Endothelial cell (in vitro differentiated cells): Measurements from ENCODE around the gene CAMKMT. TPM values are rescaled to one million over a fixed set of nuclear protein-coding genes. Genes with fewer than 3 reads are reported as not detected.

Experiments
- DNase-seq: peaks from one replicate; pipeline ENCODE4 v3.0.0; 2021; ENCODE audit warnings: low spot score
- H3K27ac Mint-ChIP-seq: one replicate; pipeline ENCODE4 v1.8.0; 2021; ENCODE audit warnings: mixed read lengths, inconsistent platforms; ENCODE audit not compliant: unreplicated experiment
- H3K27me3 Mint-ChIP-seq: one replicate; pipeline ENCODE4 v1.8.0; 2021; ENCODE audit warnings: mild to moderate bottlenecking, moderate library complexity, mixed read lengths, inconsistent platforms; ENCODE audit not compliant: unreplicated experiment
- H3K36me3 Mint-ChIP-seq: one replicate; pipeline ENCODE4 v1.8.0; 2021; ENCODE audit warnings: mild to moderate bottlenecking, low read depth, mixed read lengths, inconsistent platforms; ENCODE audit not compliant: unreplicated experiment
- H3K4me1 Mint-ChIP-seq: one replicate; pipeline ENCODE4 v1.8.0; 2021; ENCODE audit warnings: mild to moderate bottlenecking, mixed read lengths, inconsistent platforms; ENCODE audit not compliant: unreplicated experiment
- H3K4me3 Mint-ChIP-seq: one replicate; pipeline ENCODE4 v1.8.0; 2021; ENCODE audit warnings: mild to moderate bottlenecking, mixed read lengths, inconsistent platforms; ENCODE audit not compliant: unreplicated experiment
- H3K9me3 Mint-ChIP-seq: one replicate; pipeline ENCODE4 v1.8.0; 2021; ENCODE audit warnings: mixed read lengths, inconsistent platforms; ENCODE audit not compliant: unreplicated experiment
- total RNA-seq: library from RNA; stranded (reverse); fragmentation: NEBNext Ultra II Directional; extraction: Animal tissue kit (Norgen Biotek cat#: 25700); gene quantifications from one replicate; pipeline ENCODE4 v1.2.1, GENCODE V29; 2021; ENCODE audit not compliant: unreplicated experiment
- TF ChIP-seq, protein P1 (sequence below): fragments of 200-600 bp; sonication (generic); IDR thresholded peaks from one replicate; pipeline ENCODE4 v1.5.0; 2021; ENCODE audit warnings: antibody characterized with exemption; ENCODE audit not compliant: unreplicated experiment

CAMKMT gene
- total RNA-seq, 1 donor from 2014 or later: 8.4 TPM

DNA sequence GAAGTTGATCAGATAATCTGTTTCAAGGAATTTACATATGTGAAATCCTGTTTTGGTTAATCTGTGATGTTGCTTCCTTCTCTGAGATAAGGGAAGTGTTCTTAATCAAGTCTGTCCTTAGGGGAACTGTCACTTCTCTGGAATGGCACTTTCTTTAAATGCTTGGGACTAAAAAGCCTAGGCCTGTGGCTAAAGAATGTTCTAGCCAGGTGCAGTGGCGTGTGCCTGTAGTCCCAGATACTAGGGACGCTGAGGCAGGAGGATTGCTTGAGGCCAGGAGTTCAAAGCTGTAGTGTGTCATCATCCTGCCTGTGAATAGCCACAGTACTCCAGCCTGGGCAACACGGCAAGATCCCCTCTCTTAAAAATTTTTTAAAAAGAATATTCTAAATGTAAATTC, 362.2 kb downstream of the CAMKMT start:
- DNase-seq: no peak
- TF ChIP-seq, protein P1, sequence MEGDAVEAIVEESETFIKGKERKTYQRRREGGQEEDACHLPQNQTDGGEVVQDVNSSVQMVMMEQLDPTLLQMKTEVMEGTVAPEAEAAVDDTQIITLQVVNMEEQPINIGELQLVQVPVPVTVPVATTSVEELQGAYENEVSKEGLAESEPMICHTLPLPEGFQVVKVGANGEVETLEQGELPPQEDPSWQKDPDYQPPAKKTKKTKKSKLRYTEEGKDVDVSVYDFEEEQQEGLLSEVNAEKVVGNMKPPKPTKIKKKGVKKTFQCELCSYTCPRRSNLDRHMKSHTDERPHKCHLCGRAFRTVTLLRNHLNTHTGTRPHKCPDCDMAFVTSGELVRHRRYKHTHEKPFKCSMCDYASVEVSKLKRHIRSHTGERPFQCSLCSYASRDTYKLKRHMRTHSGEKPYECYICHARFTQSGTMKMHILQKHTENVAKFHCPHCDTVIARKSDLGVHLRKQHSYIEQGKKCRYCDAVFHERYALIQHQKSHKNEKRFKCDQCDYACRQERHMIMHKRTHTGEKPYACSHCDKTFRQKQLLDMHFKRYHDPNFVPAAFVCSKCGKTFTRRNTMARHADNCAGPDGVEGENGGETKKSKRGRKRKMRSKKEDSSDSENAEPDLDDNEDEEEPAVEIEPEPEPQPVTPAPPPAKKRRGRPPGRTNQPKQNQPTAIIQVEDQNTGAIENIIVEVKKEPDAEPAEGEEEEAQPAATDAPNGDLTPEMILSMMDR: no peak
- H3K27me3 Mint-ChIP-seq: no peaks in the 10 kb centered on the region
- H3K4me1 Mint-ChIP-seq: no peaks in the 10 kb centered on the region
- no peaks in the 10 kb centered on the region for H3K36me3 Mint-ChIP-seq
- no peaks in the 10 kb centered on the region for H3K9me3 Mint-ChIP-seq
- H3K4me3 Mint-ChIP-seq: no peak overlapping the region
- H3K27ac Mint-ChIP-seq: no peak overlapping the region

DNA sequence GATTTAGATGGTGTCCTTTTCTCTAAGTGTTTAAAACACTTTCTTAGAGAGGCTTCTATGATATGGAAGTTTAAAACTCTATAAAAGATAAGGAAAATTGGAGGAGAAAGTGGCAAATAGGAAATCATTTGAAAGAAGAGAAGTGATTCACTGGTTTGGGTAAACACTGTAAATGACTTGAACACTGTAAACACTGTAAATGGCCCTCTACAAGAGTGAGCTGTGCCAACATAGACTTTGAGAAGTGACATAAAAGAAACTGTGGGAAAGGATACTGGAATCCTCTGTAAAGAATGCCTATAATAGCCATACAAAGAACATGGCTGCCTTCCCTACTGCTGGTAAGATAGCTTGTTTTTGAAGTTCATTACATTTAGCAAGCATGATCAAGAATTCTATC, 368.8 kb downstream of the CAMKMT start:
- no peaks in the 10 kb centered on the region for H3K27me3 Mint-ChIP-seq
- no peak overlapping the region for H3K4me3 Mint-ChIP-seq
- H3K9me3 Mint-ChIP-seq: no peaks in the 10 kb centered on the region
- no peaks in the 10 kb centered on the region for H3K4me1 Mint-ChIP-seq
- TF ChIP-seq, protein P1: no peak
- no peaks in the 10 kb centered on the region for H3K36me3 Mint-ChIP-seq
- H3K27ac Mint-ChIP-seq: no peak overlapping the region
- no peak for DNase-seq

DNA sequence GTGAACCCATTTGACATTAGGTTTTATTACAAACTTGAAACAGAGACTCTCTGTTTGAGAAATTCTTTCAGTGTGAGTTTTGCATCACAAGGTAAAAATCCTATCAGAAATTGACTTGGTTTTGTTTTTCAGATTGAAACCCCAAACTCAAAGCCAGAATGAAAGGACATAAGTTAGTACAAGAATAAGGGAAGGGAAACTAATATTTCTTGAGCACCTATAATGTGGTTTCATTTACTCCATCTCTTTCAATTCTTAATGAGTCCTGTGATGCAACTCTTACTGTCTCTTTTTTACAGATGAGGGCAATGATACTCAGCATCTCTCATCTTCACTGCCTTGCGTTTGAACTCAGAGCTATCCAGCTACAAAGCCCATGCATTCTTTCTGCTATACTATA, 369.8 kb downstream of the CAMKMT start:
- no peaks in the 10 kb centered on the region for H3K4me1 Mint-ChIP-seq
- no peaks in the 10 kb centered on the region for H3K36me3 Mint-ChIP-seq
- no peak for DNase-seq
- TF ChIP-seq, protein P1: no peak
- H3K27me3 Mint-ChIP-seq: no peaks in the 10 kb centered on the region
- H3K27ac Mint-ChIP-seq: no peak overlapping the region
- H3K9me3 Mint-ChIP-seq: no peaks in the 10 kb centered on the region
- no peak overlapping the region for H3K4me3 Mint-ChIP-seq

DNA sequence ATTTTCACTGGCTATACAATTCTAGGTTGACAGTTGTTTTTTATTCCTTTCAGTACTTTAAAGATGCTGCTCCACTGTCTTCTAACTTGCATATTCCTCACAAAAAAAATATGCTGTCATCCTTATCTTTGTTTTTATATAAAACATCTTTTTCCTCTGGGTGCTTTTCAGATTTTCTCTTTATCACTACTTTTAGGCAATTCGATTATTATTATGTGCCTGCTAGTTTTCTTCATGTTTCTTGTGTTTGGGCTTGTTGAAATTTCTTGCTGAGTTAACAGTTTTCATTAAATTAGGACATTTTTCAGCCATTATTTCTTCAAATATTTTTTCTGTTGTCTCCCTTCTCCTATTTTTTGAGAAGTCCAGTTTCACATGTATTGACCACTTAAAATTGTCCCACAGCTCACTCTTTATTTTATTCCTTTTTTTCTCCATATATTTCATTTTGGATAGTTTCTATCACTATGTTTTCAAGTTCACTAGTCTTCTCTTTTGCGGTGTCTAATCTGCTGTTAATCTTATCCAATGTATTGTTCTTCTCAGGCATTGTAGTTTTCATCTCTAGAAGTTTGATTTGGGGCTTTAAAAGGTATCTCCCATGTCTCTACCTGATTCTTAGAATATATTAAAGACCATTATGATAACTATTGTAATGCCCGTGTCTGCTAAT, 374.7 kb downstream of the CAMKMT start:
- Mint-ChIP-seq H3K27ac (no peak overlapping the region), H3K4me3 (no peak overlapping the region), H3K27me3 (no peaks in the 10 kb centered on the region), H3K4me1 (no peaks in the 10 kb centered on the region), H3K36me3 (no peaks in the 10 kb centered on the region), H3K9me3 (no peaks in the 10 kb centered on the region)
- DNase-seq: no peak
- TF ChIP-seq, protein P1: no peak

DNA sequence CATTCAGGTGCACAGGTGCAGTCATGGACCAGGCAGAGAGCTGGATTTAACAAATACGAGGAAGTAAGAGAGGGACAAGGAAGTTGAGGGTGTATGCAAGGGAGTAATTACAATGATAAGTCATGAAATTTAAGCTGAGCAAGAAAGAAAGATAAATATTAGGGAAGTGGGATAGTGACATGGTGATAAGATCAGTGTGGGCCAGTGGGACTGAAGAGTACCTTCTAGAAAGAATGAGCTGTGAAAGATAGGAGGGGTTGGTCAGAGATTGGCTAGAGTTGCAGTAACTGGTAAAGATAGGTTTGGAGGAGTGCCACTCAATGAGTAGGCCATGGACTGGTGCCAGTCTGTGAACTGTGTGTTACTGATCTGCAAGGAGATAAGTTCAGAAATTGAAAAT, 378.9 kb downstream of the CAMKMT start:
- Mint-ChIP-seq H3K4me1 (no peaks in the 10 kb centered on the region), H3K36me3 (no peaks in the 10 kb centered on the region), H3K27ac (no peak overlapping the region), H3K4me3 (no peak overlapping the region), H3K27me3 (peaks cover 2% of the 10 kb centered on the region), H3K9me3 (no peaks in the 10 kb centered on the region)
- DNase-seq: no peak
- TF ChIP-seq, protein P1: no peak
